A172 (cell line): ENCODE results near the gene IMMP2L. TPM values are rescaled to one million over a fixed set of nuclear protein-coding genes. Genes with fewer than 3 reads are reported as not detected.
"Not testable (repeated sequence)": the region's sequence is repeated elsewhere in the genome, so short reads cannot be mapped to it uniquely, and the experiment has no call there.

Source experiments
- DNase-seq: peaks from one replicate; pipeline ENCODE4 v3.0.0-alpha.2; 2015; ENCODE audit warnings: low spot score
- total RNA-seq: library from RNA; depleted of rRNA; stranded (reverse); fragments of >200 nt; shearing (Covaris generic); gene quantifications from 2 replicates; pipeline ENCODE4 v1.2.3, GENCODE V29; 2014

IMMP2L gene
- total RNA-seq, 1 experiment from 2014 or later, result 22.6 TPM

- DNase-seq, result no peak
Measured at GRCh38 chr7:110724811-110725210, 837.5 kb downstream of the IMMP2L start.

DNA sequence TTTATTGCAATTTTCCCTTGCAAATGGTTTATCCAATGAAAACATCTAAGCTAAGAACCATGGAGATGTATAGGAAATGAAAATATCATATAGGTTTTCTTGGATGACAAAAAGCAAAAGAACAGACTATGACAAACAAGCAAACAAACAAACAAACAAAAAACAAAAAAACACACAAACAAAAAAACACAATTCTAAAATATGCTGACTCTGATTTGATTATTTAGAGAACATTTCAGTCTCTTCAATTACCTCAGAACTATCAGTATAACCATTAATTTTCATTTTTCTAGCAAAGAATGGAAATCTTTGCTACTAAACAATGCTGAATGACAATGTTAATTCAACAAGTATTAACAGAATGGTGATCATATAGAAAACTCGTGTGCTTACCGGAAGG lies 840.9 kb downstream of the IMMP2L start:
- DNase-seq, result no peak

GRCh38 chr7:110720626-110721025 lies 841.7 kb downstream of the IMMP2L start:
- no peak for DNase-seq

GRCh38 chr7:110719741-110720140 lies 842.6 kb downstream of the IMMP2L start:
- no peak for DNase-seq

- no peak for DNase-seq
Measured at GRCh38 chr7:110718503-110719205, 843.6 kb downstream of the IMMP2L start.

GRCh38 chr7:110704225-110704624 lies 858.1 kb downstream of the IMMP2L start:
- DNase-seq, result no peak

DNA sequence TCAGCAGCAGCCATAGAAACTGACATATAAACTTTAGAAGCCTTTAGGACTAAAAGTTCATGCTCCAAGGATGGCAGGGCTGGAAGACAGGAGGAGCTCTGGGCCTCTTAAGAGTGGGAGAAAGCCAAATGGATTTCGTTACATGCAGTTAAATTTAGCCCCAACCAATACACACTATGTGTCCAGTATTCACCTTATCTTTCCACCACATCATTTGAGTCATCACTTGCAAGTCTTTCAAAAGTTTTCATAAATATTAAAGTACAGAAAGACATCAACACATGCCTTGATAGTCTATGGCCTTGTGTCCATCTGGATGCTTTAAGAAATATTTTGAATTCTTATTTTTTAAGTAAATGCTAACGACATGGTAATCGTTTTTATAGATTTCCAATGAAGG lies 863.7 kb downstream of the IMMP2L start:
- no peak for DNase-seq

DNA sequence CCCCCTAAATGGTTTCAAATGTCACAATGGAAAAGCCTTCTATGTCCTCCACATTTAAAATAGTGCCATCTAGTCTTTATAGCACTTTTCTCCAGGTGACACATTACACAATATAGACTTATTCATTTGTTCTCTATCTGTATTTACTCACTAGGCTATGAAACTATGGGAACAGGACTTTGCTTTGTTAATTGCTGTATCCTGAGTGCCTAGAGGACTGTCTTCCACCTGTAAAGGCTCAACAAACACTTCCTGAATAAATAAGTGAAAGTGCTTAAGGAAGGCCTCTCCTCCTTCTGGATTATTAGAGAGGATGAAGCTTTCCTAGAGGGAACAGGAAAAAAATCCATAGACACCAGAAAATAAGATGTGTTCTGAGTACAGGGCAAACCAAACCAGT lies 868.9 kb downstream of the IMMP2L start:
- DNase-seq, result no peak

GRCh38 chr7:110688908-110689307 lies 873.4 kb downstream of the IMMP2L start:
- no peak for DNase-seq

DNA sequence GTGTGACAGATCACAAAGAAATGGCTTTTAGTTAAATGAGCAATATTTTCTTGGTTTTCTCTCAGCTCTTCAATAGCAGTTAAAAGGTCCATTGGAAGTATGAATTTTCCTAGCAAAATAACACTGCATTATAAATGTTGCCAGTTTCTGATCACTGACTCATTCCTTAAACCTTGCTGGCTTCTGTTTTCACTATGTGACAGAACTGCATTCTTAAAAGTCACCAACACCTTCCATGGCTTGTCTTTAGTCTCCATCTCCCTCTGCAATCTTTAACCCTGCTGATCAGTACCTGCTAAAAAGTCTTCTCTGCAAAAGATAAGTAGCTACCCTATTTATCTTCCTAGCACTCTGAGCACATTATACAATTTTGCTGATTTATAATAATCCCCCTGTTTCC lies 876.4 kb downstream of the IMMP2L start:
- no peak for DNase-seq

DNA sequence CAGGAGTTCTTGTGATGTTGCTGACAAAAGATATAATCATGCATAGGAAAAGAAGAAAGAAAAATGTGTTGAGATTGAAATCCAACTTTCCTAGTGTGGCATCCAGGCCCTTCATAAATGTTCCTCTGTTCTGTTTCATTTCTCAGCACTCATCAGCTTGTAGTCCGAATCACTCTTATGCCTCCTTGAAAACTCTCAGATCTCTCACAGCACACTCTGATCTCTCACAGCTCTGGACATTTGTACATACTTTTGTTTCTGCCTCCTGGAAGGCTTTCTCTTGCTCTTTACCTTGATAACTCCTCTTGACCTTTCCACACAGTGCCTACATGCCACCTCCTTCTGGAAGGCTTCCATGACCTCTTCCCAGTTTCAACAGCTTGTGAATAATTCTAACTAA lies 880.4 kb downstream of the IMMP2L start:
- no peak for DNase-seq

DNA sequence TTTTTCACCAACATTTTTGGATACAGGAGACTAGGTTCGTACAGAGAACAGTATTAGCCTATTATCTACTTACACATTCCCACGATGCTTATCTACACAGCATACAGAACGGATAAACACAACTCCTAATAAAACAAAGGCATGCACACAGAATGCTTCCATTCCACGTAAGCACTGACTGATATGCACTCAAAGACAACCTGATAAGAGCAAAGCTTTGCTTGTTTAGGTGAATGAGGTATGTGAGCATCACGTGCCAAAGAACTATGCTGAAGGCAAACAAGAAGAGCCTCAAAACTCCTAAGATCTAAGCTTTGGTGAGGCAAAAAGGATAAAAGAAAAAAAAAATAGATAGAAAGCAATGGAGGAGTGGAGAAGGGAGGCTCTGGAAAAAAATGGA lies 884.9 kb downstream of the IMMP2L start:
- no peak for DNase-seq

- no peak for DNase-seq
Measured at GRCh38 chr7:110676785-110677184, 885.5 kb downstream of the IMMP2L start.

- no peak for DNase-seq
Measured at GRCh38 chr7:110675383-110676103, 886.7 kb downstream of the IMMP2L start.

GRCh38 chr7:110673148-110673547 lies 889.1 kb downstream of the IMMP2L start:
- DNase-seq, result no peak

DNA sequence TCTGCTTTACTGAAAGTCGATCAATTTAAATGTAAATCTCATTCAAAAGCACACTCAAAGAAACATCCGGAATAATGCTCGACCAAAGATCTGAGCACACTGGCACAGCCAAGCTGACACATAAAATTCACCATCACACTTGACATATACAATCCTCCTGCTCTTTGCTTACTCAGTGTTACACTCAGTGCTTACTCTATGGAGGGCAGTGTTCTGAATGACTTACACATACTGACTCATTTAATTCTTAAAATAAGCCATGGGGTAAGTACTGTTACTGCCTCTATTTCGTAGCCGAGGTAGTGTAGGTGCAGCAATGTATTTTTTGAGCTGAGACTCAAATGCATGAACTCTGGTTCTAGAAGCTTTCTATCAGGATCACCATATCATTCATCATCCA lies 892.9 kb downstream of the IMMP2L start:
- no peak for DNase-seq

DNA sequence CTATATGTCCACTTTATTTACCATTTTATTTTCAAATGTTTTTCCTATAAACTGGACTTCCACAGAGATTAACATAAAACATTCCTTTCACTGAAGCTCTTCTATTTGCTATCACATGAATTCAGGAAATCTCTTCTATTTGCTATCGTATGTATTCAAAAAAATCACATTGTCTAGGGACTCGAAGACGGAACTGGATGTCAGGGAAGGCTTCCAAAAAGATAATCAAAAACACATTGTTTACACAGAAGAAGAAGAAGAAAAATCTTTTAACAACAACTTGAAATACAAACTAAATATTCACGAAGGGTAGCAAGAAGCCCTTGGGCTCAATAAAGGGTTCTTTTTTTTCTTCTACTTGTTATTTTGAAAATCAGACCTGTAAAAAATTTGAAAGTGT lies 897.5 kb downstream of the IMMP2L start:
- DNase-seq, result no peak

DNA sequence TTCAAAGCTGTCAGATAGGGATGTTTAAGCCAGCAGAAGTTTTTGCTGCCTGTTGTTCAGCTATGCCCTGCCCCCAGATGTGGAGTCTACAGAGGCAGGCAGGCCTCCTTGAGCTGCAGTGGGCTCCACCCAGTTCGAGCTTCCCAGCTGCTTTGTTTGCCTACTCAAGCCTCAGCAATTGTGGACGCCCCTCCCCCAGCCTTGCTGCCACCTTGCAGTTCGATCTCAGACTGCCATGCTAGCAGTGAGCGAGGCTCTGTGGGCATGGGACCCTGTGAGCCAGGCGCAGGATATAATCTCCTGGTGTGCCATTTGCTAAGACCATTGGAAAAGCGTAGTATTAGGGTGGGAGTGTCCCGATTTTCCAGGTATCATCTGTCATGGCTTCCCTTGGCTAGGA lies 901.7 kb downstream of the IMMP2L start:
- DNase-seq, result not testable (repeated sequence)

DNA sequence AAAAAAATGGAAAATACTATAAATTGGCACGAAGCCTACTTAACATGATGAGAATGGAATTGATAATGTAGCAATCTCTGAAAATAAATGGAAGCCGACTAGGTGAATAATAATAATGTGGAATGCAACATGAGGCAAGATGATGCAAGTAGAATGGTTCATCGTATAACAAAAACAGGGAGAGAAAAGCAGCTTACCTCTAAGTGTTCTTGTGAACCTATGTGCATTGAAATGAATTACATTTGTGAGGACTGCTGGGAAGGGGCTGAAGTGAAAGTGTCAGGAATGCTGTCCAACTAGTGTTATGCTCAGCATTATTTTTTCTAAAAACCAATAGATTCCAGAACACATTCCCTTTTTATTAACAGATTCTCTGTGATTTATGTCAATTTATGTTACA lies 912.0 kb downstream of the IMMP2L start:
- DNase-seq, result no peak

DNA sequence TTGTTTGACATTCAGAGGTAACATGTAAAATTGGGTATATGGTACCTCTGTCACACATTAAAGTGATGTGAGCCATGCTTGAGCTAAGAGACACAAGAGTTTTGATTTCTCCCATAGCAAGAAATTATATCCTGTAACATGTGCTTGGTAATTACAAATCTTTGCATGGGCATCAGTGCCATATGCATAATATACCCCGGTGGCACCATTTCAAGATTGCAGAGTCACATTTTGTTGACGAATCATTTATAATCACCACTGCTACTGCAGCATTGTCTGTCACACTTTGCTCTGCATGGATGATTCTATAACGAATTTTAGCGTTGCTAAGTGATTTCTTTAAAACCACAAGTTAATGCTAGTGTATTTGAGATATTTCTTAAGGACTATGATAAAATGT lies 915.0 kb downstream of the IMMP2L start:
- DNase-seq, result no peak

- DNase-seq, result no peak
Measured at GRCh38 chr7:110646804-110647203, 915.5 kb downstream of the IMMP2L start.

- DNase-seq, result no peak
Measured at GRCh38 chr7:110645616-110646015, 916.7 kb downstream of the IMMP2L start.

- DNase-seq, result no peak
Measured at GRCh38 chr7:110645060-110645459, 917.2 kb downstream of the IMMP2L start.

GRCh38 chr7:110637252-110637651 lies 925.0 kb downstream of the IMMP2L start:
- no peak for DNase-seq
